ACHN (cell line): ENCODE results near the gene ALG1.
"Not testable (repeated sequence)": the region's sequence is repeated elsewhere in the genome, so short reads cannot be mapped to it uniquely, and the experiment has no call there.

Experiments used
- DNase-seq: peaks from one replicate; pipeline ENCODE4 v3.0.0-alpha.2; 2015
- in situ Hi-C: cut with HindIII; loops from 2 replicates; pipeline ENCODE4 v1.10.0; 2017; ENCODE audit warnings: low sequenced_read_pairs, low pct_ligation_motif_present, low pct_unique_long_range_greater_than_20kb

ALG1 gene

GRCh38 chr16:5042574-5043171 lies 29.0 kb upstream of the ALG1 start:
- DNase-seq = no peak
- in situ Hi-C loops = no loop called here

GRCh38 chr16:5044011-5044540 lies 27.6 kb upstream of the ALG1 start:
- in situ Hi-C loops = no loop called here
- DNase-seq = no peak

- in situ Hi-C loops = not testable (repeated sequence)
Observed at GRCh38 chr16:5044581-5044980, 27.1 kb upstream of the ALG1 start.

GRCh38 chr16:5045499-5046115 lies 26.0 kb upstream of the ALG1 start:
- in situ Hi-C loops = no loop called here
- no peak for DNase-seq

More at GRCh38 chr16:5044581-5044980, 27.1 kb upstream of the ALG1 start:
- DNase-seq = not testable (repeated sequence)

GRCh38 chr16:5046914-5047313 lies 24.7 kb upstream of the ALG1 start:
- in situ Hi-C loops = no loop called here

GRCh38 chr16:5054876-5055865 lies 16.5 kb upstream of the ALG1 start:
- in situ Hi-C loops = no loop called here
- no peak for DNase-seq

More at GRCh38 chr16:5046914-5047313, 24.7 kb upstream of the ALG1 start:
- no peak for DNase-seq

GRCh38 chr16:5056352-5056751 lies 15.3 kb upstream of the ALG1 start:
- in situ Hi-C loops = no loop called here
- no peak for DNase-seq

- DNase-seq = no peak
- in situ Hi-C loops = no loop called here
Observed at GRCh38 chr16:5058476-5058875, 13.2 kb upstream of the ALG1 start.

- in situ Hi-C loops = no loop called here
- DNase-seq = no peak
Observed at GRCh38 chr16:5059386-5060072, 12.1 kb upstream of the ALG1 start.

GRCh38 chr16:5060073-5060641 lies 11.5 kb upstream of the ALG1 start:
- DNase-seq = no peak
- in situ Hi-C loops = no loop called here

- no peak for DNase-seq
- in situ Hi-C loops = no loop called here
Observed at GRCh38 chr16:5062051-5062450, 9.6 kb upstream of the ALG1 start.

GRCh38 chr16:5062790-5063765 lies 8.6 kb upstream of the ALG1 start:
- DNase-seq = no peak
- in situ Hi-C loops = no loop called here

- DNase-seq = no peak
- in situ Hi-C loops = no loop called here
Observed at GRCh38 chr16:5064915-5065314, 6.7 kb upstream of the ALG1 start.

GRCh38 chr16:5065326-5065725 lies 6.3 kb upstream of the ALG1 start:
- no peak for DNase-seq
- in situ Hi-C loops = no loop called here

GRCh38 chr16:5065813-5066212 lies 5.8 kb upstream of the ALG1 start, which contains the start of gene C16orf89:
Gene C16orf89, minus strand, starts transcription at chr16:5065956. Its CDS starts 48 bp downstream, at chr16:5065908.
- no peak for DNase-seq
- in situ Hi-C loops = no loop called here

- DNase-seq = no peak
- in situ Hi-C loops = no loop called here
Observed at GRCh38 chr16:5066511-5066910, 5.1 kb upstream of the ALG1 start.

- in situ Hi-C loops = no loop called here
- DNase-seq = no peak
Observed at GRCh38 chr16:5069048-5069447, 2.6 kb upstream of the ALG1 start.
